22Rv1 (cell line): Measurements from ENCODE around the gene EPS15.

Experiments used
- ZFX ChIP-seq: fragments of 450-650 bp; IDR thresholded peaks from 2 replicates; pipeline ENCODE4 v1.6.1; 2017; ENCODE audit warnings: antibody characterized with exemption, borderline replicate concordance
- TF ChIP-seq, protein P1 (sequence below): fragments of 450-650 bp; IDR thresholded peaks from 2 replicates; pipeline ENCODE4 v1.5.1; 2017; ENCODE audit warnings: mild to moderate bottlenecking

- TF ChIP-seq, protein P1, sequence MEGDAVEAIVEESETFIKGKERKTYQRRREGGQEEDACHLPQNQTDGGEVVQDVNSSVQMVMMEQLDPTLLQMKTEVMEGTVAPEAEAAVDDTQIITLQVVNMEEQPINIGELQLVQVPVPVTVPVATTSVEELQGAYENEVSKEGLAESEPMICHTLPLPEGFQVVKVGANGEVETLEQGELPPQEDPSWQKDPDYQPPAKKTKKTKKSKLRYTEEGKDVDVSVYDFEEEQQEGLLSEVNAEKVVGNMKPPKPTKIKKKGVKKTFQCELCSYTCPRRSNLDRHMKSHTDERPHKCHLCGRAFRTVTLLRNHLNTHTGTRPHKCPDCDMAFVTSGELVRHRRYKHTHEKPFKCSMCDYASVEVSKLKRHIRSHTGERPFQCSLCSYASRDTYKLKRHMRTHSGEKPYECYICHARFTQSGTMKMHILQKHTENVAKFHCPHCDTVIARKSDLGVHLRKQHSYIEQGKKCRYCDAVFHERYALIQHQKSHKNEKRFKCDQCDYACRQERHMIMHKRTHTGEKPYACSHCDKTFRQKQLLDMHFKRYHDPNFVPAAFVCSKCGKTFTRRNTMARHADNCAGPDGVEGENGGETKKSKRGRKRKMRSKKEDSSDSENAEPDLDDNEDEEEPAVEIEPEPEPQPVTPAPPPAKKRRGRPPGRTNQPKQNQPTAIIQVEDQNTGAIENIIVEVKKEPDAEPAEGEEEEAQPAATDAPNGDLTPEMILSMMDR = no peak
- no peak for TF ChIP-seq ZFX
Observed at GRCh38 chr1:51308636-51309035, 210.4 kb downstream of the EPS15 start.
